Astrocyte (in vitro differentiated cells and primary cell): ENCODE results near the gene ATP11A.

ENCODE experiments used
- EZH2 ChIP-seq: IDR thresholded peaks from 2 replicates; pipeline ENCODE4 v1.6.1; 2012; ENCODE audit warnings: mild to moderate bottlenecking, low read length, inconsistent platforms; ENCODE audit not compliant: insufficient read depth
- TF ChIP-seq, protein P1 (sequence below): IDR thresholded peaks from 2 replicates; pipeline ENCODE4 v1.5.1; 2011; ENCODE audit warnings: low read depth, mild to moderate bottlenecking, inconsistent platforms, low read length, moderate library complexity; ENCODE audit not compliant: insufficient read depth

DNA sequence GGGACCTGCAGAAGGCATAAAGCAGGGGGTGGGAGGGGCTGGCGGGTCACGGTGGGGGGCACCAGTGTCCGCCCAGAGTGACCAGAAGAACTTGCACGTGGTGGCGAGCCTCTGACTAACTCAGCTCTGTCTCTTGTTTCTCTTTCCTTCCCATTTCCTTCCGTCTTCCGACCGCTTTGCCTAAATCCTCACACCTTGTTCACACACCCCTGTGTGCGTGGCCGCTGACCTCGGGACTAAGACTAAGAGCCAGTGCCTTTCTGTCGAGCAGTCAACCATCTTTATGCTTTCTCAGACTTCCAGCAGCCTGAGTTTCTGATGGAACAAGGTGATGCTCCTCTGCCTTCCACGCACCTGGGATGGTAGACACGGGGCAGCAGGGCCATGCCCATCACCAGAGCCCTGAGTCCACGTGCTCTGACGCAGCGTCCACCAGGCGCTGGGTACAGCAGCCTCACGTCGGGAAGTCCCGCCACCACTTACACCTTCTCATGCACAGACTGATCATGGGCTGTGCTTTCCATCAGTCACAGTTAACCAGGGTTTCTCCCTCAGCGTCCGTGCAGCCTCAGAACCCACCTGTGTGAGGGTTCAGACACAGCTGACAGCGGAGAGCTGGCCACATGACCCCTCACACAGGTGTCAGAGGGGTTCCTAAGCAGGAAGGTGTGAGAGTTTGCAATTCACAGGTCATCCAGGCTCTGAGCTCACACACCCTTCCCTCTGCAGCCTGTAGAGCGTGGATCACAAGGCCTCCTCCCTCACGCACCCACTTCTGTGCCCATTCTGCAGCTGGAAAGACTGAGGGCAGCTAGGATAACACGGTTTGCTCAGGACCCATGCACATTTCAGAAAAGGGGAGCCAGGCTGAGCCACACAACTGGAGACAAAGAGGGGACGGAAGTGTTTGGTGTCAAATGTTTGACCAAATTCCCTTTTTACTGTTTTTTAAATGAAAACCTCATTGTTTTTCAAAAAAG, 188.4 kb downstream of the ATP11A start:
- TF ChIP-seq, protein P1, sequence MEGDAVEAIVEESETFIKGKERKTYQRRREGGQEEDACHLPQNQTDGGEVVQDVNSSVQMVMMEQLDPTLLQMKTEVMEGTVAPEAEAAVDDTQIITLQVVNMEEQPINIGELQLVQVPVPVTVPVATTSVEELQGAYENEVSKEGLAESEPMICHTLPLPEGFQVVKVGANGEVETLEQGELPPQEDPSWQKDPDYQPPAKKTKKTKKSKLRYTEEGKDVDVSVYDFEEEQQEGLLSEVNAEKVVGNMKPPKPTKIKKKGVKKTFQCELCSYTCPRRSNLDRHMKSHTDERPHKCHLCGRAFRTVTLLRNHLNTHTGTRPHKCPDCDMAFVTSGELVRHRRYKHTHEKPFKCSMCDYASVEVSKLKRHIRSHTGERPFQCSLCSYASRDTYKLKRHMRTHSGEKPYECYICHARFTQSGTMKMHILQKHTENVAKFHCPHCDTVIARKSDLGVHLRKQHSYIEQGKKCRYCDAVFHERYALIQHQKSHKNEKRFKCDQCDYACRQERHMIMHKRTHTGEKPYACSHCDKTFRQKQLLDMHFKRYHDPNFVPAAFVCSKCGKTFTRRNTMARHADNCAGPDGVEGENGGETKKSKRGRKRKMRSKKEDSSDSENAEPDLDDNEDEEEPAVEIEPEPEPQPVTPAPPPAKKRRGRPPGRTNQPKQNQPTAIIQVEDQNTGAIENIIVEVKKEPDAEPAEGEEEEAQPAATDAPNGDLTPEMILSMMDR, result no peak
- no peak for TF ChIP-seq EZH2
